Lung (tissue), 12 donors: ENCODE results near the gene ADAM12. TPM values are rescaled to one million over a fixed set of nuclear protein-coding genes. Genes with fewer than 3 reads are reported as not detected.

ENCODE experiments used
- ATAC-seq: fragments of 200-7000 bp; cut with Tn5 transposase; one replicate; pipeline ENCODE4 v1.9.1; 2020; ENCODE audit warnings: moderate number of reproducible peaks; ENCODE audit not compliant: insufficient read depth, low FRiP score
- DNase-seq, 3 donors: peaks; one replicate each; pipeline ENCODE4 v3.0.0-alpha.2; 2013 to 2017
- H3K27ac ChIP-seq, 2 donors: one replicate each; pipeline ENCODE4 v1.5.1; 2013; ENCODE audit warnings: mild to moderate bottlenecking in 2 of 2, moderate library complexity in 2 of 2, control low read depth in 1 of 2, inconsistent platforms in 1 of 2, low read depth in 1 of 2, low read length in 1 of 2
- H3K27me3 ChIP-seq, 3 donors: one replicate each; pipeline ENCODE4 v1.5.1; 2013; ENCODE audit warnings: low read length in 2 of 3; ENCODE audit not compliant: control insufficient read depth in 3 of 3, insufficient read depth in 3 of 3
- H3K36me3 ChIP-seq, 4 donors: one replicate each; pipeline ENCODE4 v1.5.1; 2013; ENCODE audit warnings: low read length in 4 of 4, mild to moderate bottlenecking in 1 of 4, moderate library complexity in 1 of 4; ENCODE audit not compliant: control insufficient read depth in 4 of 4, insufficient read depth in 4 of 4
- H3K4me1 ChIP-seq, 5 donors: one replicate each; pipeline ENCODE4 v1.5.1; 2013; ENCODE audit warnings: low read length in 5 of 5, mild to moderate bottlenecking in 2 of 5, moderate library complexity in 1 of 5; ENCODE audit not compliant: control insufficient read depth in 5 of 5, insufficient read depth in 5 of 5
- H3K4me3 ChIP-seq: one replicate; pipeline ENCODE4 v1.5.1; 2013; ENCODE audit warnings: mild to moderate bottlenecking, control low read depth, moderate library complexity
- H3K9ac ChIP-seq, 2 donors: one replicate each; pipeline ENCODE4 v1.5.1; 2013; ENCODE audit warnings: low read length in 2 of 2, control low read depth in 1 of 2; ENCODE audit not compliant: insufficient read depth in 1 of 2
- H3K9me3 ChIP-seq, 4 donors: one replicate each; pipeline ENCODE4 v1.5.1; 2013; ENCODE audit warnings: low read length in 3 of 4, mild to moderate bottlenecking in 1 of 4, moderate library complexity in 1 of 4; ENCODE audit not compliant: control insufficient read depth in 4 of 4, insufficient read depth in 3 of 4
- CTCF ChIP-seq: IDR thresholded peaks from 2 replicates; pipeline ENCODE4 v1.5.1; 2012; ENCODE audit warnings: mild to moderate bottlenecking; ENCODE audit errors: control extremely low read depth, extremely low read depth
- WGBS, 2 donors: extraction: QIAGEN DNeasy Blood & Tissue Kit; methylation state at CpG; one replicate each; pipeline ENCODE4 v1.1.7; 2013; 5-methylcytosine and 5-hydroxymethylcytosine counted together
- polyA plus RNA-seq, 2 donors: library from polyadenylated mRNA; stranded (reverse); fragments of 200-250 nt; gene quantifications; one replicate each; pipeline ENCODE4 v1.2.1, GENCODE V29; 2013
- total RNA-seq, 2 donors: library from RNA; depleted of rRNA in 1 of 2; stranded (reverse); fragments of >200 nt in 1 of 2; gene quantifications; one replicate each; pipeline ENCODE4 v1.2.1, GENCODE V29; 2014 to 2021
- donor health status: control.
- donor health status: control.
- donor health status: Bipolar disorder and iron deficiency.
- donor health status: healthy.
- donor health status: DM: yes; HTN: yes; CAD: no.

ADAM12 gene
- total and polyA plus RNA-seq, 4 donors, result 0.16 to 5.8 (median 0.85) TPM

GRCh38 chr10:126286256-126286780, 102.0 kb downstream of the ADAM12 start:
- no peak overlapping the region for H3K4me3 ChIP-seq
- no peak overlapping the region for H3K9ac ChIP-seq
- H3K27me3 ChIP-seq, result no peaks in the 10 kb centered on the region
- no peaks in the 10 kb centered on the region for H3K36me3 ChIP-seq
- DNase-seq (no peak), ATAC-seq (no peak)
- H3K27ac ChIP-seq, result no peak overlapping the region
- no peak for TF ChIP-seq CTCF
- WGBS, 2 donors, result 85 to 86% methylated on average over 6 of the region's 6 CpGs
- peaks cover 0 to 12% (median 0%) of the 10 kb centered on the region in 5 donors for H3K4me1 ChIP-seq
- peaks cover 0 to 1% (median 0%) of the 10 kb centered on the region in 4 donors for H3K9me3 ChIP-seq

DNA sequence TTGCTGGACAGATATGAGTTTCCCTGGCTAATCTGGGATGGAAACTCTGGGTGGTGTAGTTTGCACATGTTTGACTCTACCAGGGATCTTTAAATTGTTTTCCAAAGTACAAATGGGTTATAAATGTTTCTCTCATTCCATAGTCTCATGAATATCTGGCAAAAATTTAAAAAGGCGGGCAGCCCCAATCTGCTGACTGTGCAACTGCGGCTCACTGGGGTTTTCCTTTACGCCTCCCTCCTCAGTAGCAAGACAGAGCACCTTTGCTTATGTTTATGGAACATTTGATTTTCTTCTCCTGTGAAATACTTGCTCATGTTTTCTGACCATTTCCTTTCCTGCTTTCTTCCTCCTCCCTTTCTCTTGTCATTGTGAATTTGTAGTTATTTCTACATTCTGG, 105.0 kb downstream of the ADAM12 start:
- DNase-seq (peak in 1 of 3 donors; percentile 14), ATAC-seq (no peak)
- Histone ChIP-seq H3K27ac (no peak overlapping the region), H3K9ac (no peak overlapping the region), H3K36me3 (no peaks in the 10 kb centered on the region), H3K9me3 (peaks cover 0 to 1% (median 0%) of the 10 kb centered on the region in 4 donors), H3K4me1 (peaks cover 0 to 16% (median 0%) of the 10 kb centered on the region in 5 donors), H3K4me3 (no peak overlapping the region), H3K27me3 (no peaks in the 10 kb centered on the region)
- no peak for TF ChIP-seq CTCF
- WGBS, 2 donors, result 92 to 95% methylated on average over 3 of the region's 3 CpGs

DNA sequence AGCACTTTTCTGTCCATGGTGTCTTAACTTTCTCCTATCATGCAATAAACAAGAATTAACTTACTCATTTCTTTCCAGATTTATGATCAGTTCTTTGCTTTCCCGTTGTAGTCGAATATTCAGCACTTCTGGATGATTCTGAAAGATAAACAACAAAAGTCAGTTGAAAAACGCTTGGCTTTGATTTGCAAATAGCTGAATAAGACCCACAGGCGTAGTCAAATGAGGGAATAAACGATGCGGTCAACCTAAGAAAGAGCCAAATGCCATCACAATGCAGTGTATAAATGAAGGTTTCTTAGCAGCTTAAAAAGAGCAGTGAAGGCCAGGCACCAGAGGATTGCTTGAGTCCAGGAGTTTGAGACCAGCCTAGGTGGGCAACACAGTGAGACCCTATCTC, 109.4 kb downstream of the ADAM12 start:
- ATAC-seq (no peak), DNase-seq (peak in 2 of 3 donors; percentile 37 to 44)
- Histone ChIP-seq H3K9me3 (no peaks in the 10 kb centered on the region), H3K27ac (no peak overlapping the region), H3K27me3 (no peaks in the 10 kb centered on the region), H3K9ac (no peak overlapping the region), H3K4me3 (no peak overlapping the region), H3K36me3 (peaks cover 0 to 4% (median 0%) of the 10 kb centered on the region in 4 donors), H3K4me1 (peaks cover 0 to 10% (median 0%) of the 10 kb centered on the region in 5 donors)
- TF ChIP-seq CTCF, result no peak
- WGBS, 2 donors, result 67 to 72% methylated on average over 6 of the region's 6 CpGs

DNA sequence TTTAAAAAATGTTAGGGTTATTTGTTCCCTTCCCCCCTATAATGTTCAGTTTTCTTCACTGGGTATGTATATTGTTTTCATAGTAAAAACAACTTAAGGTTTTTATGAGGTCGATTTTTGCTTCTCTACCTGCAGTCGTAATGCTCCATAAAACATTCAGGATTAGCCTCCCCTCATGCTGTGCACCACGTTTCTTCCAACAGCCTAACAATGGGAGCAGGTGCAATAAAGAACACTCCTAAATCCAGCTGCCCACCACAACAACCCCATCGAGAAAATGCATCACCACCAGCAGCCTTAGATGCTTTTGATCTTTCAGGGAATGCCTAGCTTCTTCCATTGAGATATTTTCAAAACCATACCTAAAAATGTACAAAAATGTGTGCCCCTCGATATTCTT, 111.1 kb downstream of the ADAM12 start:
- no peak for TF ChIP-seq CTCF
- ATAC-seq (no peak), DNase-seq (no peak)
- Histone ChIP-seq H3K36me3 (peaks cover 0 to 5% (median 0%) of the 10 kb centered on the region in 4 donors), H3K4me3 (no peak overlapping the region), H3K4me1 (peaks cover 0 to 4% (median 0%) of the 10 kb centered on the region in 5 donors), H3K27ac (no peak overlapping the region), H3K9ac (no peak overlapping the region), H3K27me3 (no peaks in the 10 kb centered on the region), H3K9me3 (no peaks in the 10 kb centered on the region)
- 56 to 61% methylated on average over 5 of the region's 5 CpGs for WGBS, 2 donors
